Measurements from ENCODE around the gene EFCAB14.

DNA sequence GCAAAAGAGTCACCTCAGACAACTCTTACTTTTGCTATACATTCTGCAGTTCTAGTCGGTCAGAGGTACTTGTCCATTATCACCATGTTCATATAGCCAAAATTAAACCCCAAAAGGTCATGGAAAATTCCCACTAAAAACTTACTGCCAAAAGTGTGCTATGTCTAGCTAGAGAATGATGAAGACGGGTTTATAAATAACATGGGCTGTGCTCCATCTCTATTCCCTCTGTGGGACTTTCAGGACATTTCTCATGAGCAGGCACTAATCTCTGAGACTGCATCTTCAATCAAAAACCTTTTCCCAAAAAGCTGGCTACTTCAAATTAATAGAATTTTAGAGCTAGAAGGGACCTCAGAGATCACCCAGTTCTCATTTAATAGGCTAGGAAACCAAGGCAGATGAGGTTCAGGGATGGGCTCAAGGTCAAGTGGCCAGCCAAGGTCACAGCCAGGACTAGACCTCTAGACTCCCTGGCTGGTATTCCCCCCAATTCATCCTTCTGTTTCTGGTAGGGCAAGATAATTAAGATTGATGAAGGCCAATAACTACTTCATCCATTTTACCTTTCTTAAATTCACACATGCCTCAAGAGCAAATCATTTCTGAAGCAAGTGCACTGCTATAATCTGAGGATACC, 81.3 kb downstream of the EFCAB14 start:
- TF ChIP-seq, protein P1, sequence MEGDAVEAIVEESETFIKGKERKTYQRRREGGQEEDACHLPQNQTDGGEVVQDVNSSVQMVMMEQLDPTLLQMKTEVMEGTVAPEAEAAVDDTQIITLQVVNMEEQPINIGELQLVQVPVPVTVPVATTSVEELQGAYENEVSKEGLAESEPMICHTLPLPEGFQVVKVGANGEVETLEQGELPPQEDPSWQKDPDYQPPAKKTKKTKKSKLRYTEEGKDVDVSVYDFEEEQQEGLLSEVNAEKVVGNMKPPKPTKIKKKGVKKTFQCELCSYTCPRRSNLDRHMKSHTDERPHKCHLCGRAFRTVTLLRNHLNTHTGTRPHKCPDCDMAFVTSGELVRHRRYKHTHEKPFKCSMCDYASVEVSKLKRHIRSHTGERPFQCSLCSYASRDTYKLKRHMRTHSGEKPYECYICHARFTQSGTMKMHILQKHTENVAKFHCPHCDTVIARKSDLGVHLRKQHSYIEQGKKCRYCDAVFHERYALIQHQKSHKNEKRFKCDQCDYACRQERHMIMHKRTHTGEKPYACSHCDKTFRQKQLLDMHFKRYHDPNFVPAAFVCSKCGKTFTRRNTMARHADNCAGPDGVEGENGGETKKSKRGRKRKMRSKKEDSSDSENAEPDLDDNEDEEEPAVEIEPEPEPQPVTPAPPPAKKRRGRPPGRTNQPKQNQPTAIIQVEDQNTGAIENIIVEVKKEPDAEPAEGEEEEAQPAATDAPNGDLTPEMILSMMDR (optimal IDR thresholded peaks at IDR 0.05 in 1 of 3, IDR thresholded peaks at IDR 0.05 in 1 of 3, conservative IDR thresholded peaks at IDR 0.05 in 1 of 3; ENCODE audit: extremely low read depth in 1 of 3, insufficient read depth in 2 of 3, low read length in 3 of 3) = no peak
- no peak for TF ChIP-seq EZH2 (IDR thresholded peaks at IDR 0.05; ENCODE audit: low read length)

Measured in keratinocyte (primary cell).